Fibroblast of upper back skin (primary cell): ENCODE data around the gene CRKL.
"Not testable (repeated sequence)": the region's sequence is repeated elsewhere in the genome, so short reads cannot be mapped to it uniquely, and the experiment has no call there.

Experiments
- DNase-seq: peaks from one replicate; pipeline ENCODE4 v3.0.0-alpha.2; 2013

Gene CRKL

GRCh38 chr22:20967697-20968211 lies 50.5 kb downstream of the CRKL start:
- no peak for DNase-seq

GRCh38 chr22:20968281-20968977 lies 51.2 kb downstream of the CRKL start:
- DNase-seq, result no peak

- DNase-seq, result no peak
These were observed 53.9 kb downstream of the CRKL start for GRCh38 chr22:20970939-20971657.

GRCh38 chr22:20972014-20972694 lies 54.9 kb downstream of the CRKL start:
- DNase-seq, result not testable (repeated sequence)

- no peak for DNase-seq
These were observed 55.8 kb downstream of the CRKL start for GRCh38 chr22:20972933-20973577.

- no peak for DNase-seq
These were observed 56.6 kb downstream of the CRKL start for GRCh38 chr22:20973634-20974286.

- no peak for DNase-seq
These were observed 57.2 kb downstream of the CRKL start for GRCh38 chr22:20974336-20974955.

GRCh38 chr22:20975541-20976290 lies 58.5 kb downstream of the CRKL start:
- no peak for DNase-seq

- no peak for DNase-seq
These were observed 59.2 kb downstream of the CRKL start for GRCh38 chr22:20976291-20976877.

GRCh38 chr22:20977019-20977418 lies 59.8 kb downstream of the CRKL start:
- DNase-seq, result no peak

GRCh38 chr22:20977516-20978170 lies 60.4 kb downstream of the CRKL start:
- no peak for DNase-seq

- DNase-seq, result no peak
These were observed 61.2 kb downstream of the CRKL start for GRCh38 chr22:20978419-20978818.

GRCh38 chr22:20979243-20979809 lies 62.1 kb downstream of the CRKL start:
- DNase-seq, result peak; percentile 71

- DNase-seq, result no peak
These were observed 62.8 kb downstream of the CRKL start for GRCh38 chr22:20979940-20980453.

GRCh38 chr22:20980523-20980922 lies 63.3 kb downstream of the CRKL start:
- no peak for DNase-seq

- no peak for DNase-seq
These were observed 63.9 kb downstream of the CRKL start for GRCh38 chr22:20980938-20981722.

- DNase-seq, result peak; percentile 72
These were observed 64.8 kb downstream of the CRKL start, which contains the start of gene LZTR1 for GRCh38 chr22:20981787-20982562. TSS of gene LZTR1 (plus strand) at chr22:20982297. CDS start at chr22:20982372, 75 bp downstream.

- no peak for DNase-seq
These were observed 65.3 kb downstream of the CRKL start for GRCh38 chr22:20982563-20982882.
